KMS-11 (cell line): ENCODE data around the gene TMEM143.
"Not testable (repeated sequence)": the region's sequence is repeated elsewhere in the genome, so short reads cannot be mapped to it uniquely, and the experiment has no call there.

Experiments used
- H2AFZ ChIP-seq: fragments of 200-600 bp; sonication (generic); 2 replicates; pipeline ENCODE4 v1.6.1; 2016; ENCODE audit warnings: antibody characterized with exemption, mixed run types, low read depth
- H3K27ac ChIP-seq: fragments of 200-600 bp; sonication (generic); 2 replicates; pipeline ENCODE4 v1.6.1; 2016; ENCODE audit warnings: mild to moderate bottlenecking, mixed run types
- H3K27me3 ChIP-seq: fragments of 200-600 bp; sonication (generic); 2 replicates; pipeline ENCODE4 v1.6.1; 2017; ENCODE audit warnings: mild to moderate bottlenecking, low read depth, mixed run types, moderate library complexity; ENCODE audit not compliant: insufficient read depth
- H3K36me3 ChIP-seq: fragments of 200-600 bp; sonication (generic); 2 replicates; pipeline ENCODE4 v1.6.1; 2017; ENCODE audit warnings: mild to moderate bottlenecking, mixed run types; ENCODE audit not compliant: insufficient read depth
- H3K4me1 ChIP-seq: fragments of 200-600 bp; sonication (generic); 2 replicates; pipeline ENCODE4 v1.6.1; 2016; ENCODE audit warnings: mild to moderate bottlenecking, low read depth, mixed run types; ENCODE audit not compliant: poor library complexity, severe bottlenecking
- H3K4me2 ChIP-seq: fragments of 200-600 bp; sonication (generic); 2 replicates; pipeline ENCODE4 v1.7.0; 2016; ENCODE audit warnings: mild to moderate bottlenecking, mixed run types
- H3K4me3 ChIP-seq: fragments of 200-600 bp; sonication (generic); IDR thresholded peaks from 2 replicates; pipeline ENCODE4 v1.6.1; 2017; ENCODE audit warnings: low read depth, low read length, mixed read lengths; ENCODE audit not compliant: insufficient read depth
- H3K79me2 ChIP-seq: fragments of 200-600 bp; sonication (generic); 2 replicates; pipeline ENCODE4 v1.6.1; 2016; ENCODE audit warnings: low read depth, mixed run types; ENCODE audit not compliant: insufficient read depth
- H3K9ac ChIP-seq: fragments of 200-600 bp; sonication (generic); 2 replicates; pipeline ENCODE4 v1.6.1; 2016; ENCODE audit warnings: mild to moderate bottlenecking, mixed run types
- H4K20me1 ChIP-seq: fragments of 200-600 bp; sonication (generic); 2 replicates; pipeline ENCODE4 v1.6.1; 2016; ENCODE audit warnings: mild to moderate bottlenecking, mixed run types; ENCODE audit not compliant: insufficient read depth
- CTCF ChIP-seq: fragments of 200-600 bp; sonication (generic); conservative IDR thresholded peaks from 2 replicates; pipeline ENCODE4 v1.6.1; 2017; ENCODE audit warnings: low read depth, mild to moderate bottlenecking, antibody characterized with exemption, low read length, moderate library complexity, mixed read lengths

Gene TMEM143

GRCh38 chr19:48395170-48395455, 31.4 kb upstream of the TMEM143 start:
- no peak overlapping the region for H3K4me3 ChIP-seq
- no peak overlapping the region for H3K9ac ChIP-seq
- H2AFZ ChIP-seq: no peak overlapping the region
- H4K20me1 ChIP-seq: no peaks in the 10 kb centered on the region
- H3K4me2 ChIP-seq: no peak overlapping the region
- H3K27ac ChIP-seq: no peak overlapping the region
- peaks cover 30% of the 10 kb centered on the region for H3K27me3 ChIP-seq
- H3K36me3 ChIP-seq: no peaks in the 10 kb centered on the region
- no peak for TF ChIP-seq CTCF
- peaks cover 42% of the 10 kb centered on the region for H3K4me1 ChIP-seq
- peaks cover 12% of the 10 kb centered on the region for H3K79me2 ChIP-seq

- no peak overlapping the region for H3K27ac ChIP-seq
- H3K4me3 ChIP-seq: no peak overlapping the region
- H3K4me2 ChIP-seq: no peak overlapping the region
- H2AFZ ChIP-seq: no peak overlapping the region
- H3K9ac ChIP-seq: no peak overlapping the region
- peaks cover 30% of the 10 kb centered on the region for H3K27me3 ChIP-seq
- no peak for TF ChIP-seq CTCF
- no peaks in the 10 kb centered on the region for H4K20me1 ChIP-seq
- peaks cover 15% of the 10 kb centered on the region for H3K79me2 ChIP-seq
- no peaks in the 10 kb centered on the region for H3K36me3 ChIP-seq
- H3K4me1 ChIP-seq: peaks cover 37% of the 10 kb centered on the region
Observed at GRCh38 chr19:48394331-48395169, 30.8 kb upstream of the TMEM143 start.

- Histone ChIP-seq H3K4me3 (no peak within 1 kb of the TSS), H3K79me2 (peaks cover 22% of the 10 kb centered on the region), H2AFZ (no peak within 1 kb of the TSS), H4K20me1 (no peaks in the 10 kb centered on the region), H3K4me2 (no peak within 1 kb of the TSS), H3K27ac (no peak within 1 kb of the TSS), H3K4me1 (peaks cover 37% of the 10 kb centered on the region), H3K36me3 (no peaks in the 10 kb centered on the region), H3K9ac (no peak within 1 kb of the TSS), H3K27me3 (peaks cover 30% of the 10 kb centered on the region)
- TF ChIP-seq CTCF: no peak
Observed at GRCh38 chr19:48393559-48394330, 30.0 kb upstream of the TMEM143 start, which contains the start of gene GRIN2D. Gene GRIN2D (plus strand): TSS chr19:48393668. CDS start chr19:48398393, 4,725 bp downstream.

- Histone ChIP-seq H2AFZ (no peak overlapping the region), H3K4me2 (no peak overlapping the region)
Observed at GRCh38 chr19:48392860-48393558, 29.3 kb upstream of the TMEM143 start.

GRCh38 chr19:48392006-48392344, 28.2 kb upstream of the TMEM143 start:
- not testable (repeated sequence) for H3K4me3 ChIP-seq, H3K36me3 ChIP-seq, H3K27ac ChIP-seq, H4K20me1 ChIP-seq, H3K9ac ChIP-seq
- peaks cover 40% of the 10 kb centered on the region for H3K79me2 ChIP-seq
- peak overlapping the region; percentile 44; the same call in 1 of the 2 replicates for H3K4me2 ChIP-seq
- H2AFZ ChIP-seq: 0 out of 2 replicates have a peak overlapping the region, but pooled peaks have one; percentile 58
- peaks cover 48% of the 10 kb centered on the region for H3K4me1 ChIP-seq
- peaks cover 30% of the 10 kb centered on the region for H3K27me3 ChIP-seq

More at GRCh38 chr19:48392860-48393558, 29.3 kb upstream of the TMEM143 start:
- Histone ChIP-seq H3K9ac (no peak overlapping the region), H3K27me3 (peaks cover 30% of the 10 kb centered on the region), H3K27ac (no peak overlapping the region), H4K20me1 (no peaks in the 10 kb centered on the region), H3K4me3 (no peak overlapping the region), H3K4me1 (peaks cover 44% of the 10 kb centered on the region), H3K36me3 (peaks cover 6% of the 10 kb centered on the region; the same call in 1 of the 2 replicates), H3K79me2 (peaks cover 29% of the 10 kb centered on the region)
- no peak for TF ChIP-seq CTCF
